ENCODE measurements around the gene OVOL2. TPM values are rescaled to one million over a fixed set of nuclear protein-coding genes. Genes with fewer than 3 reads are reported as not detected.

OVOL2 gene
- polyA plus RNA-seq, 1 of the 3 experiments (the other 2 are of a cell fraction): not detected

GRCh38 chr20:18093388-18093787 lies 35.7 kb upstream of the OVOL2 start (continued):
- TF ChIP-seq REST (IDR thresholded peaks at IDR 0.05; ENCODE audit: low read depth, low read length) (no peak), GABPA (IDR thresholded peaks at IDR 0.05; ENCODE audit: low read depth) (no peak), MEF2A (IDR thresholded peaks at IDR 0.05; ENCODE audit: borderline replicate concordance, low read depth) (no peak), MXI1 (IDR thresholded peaks at IDR 0.05; ENCODE audit: low read depth, low read length) (no peak)
- TF ChIP-seq, protein P1, sequence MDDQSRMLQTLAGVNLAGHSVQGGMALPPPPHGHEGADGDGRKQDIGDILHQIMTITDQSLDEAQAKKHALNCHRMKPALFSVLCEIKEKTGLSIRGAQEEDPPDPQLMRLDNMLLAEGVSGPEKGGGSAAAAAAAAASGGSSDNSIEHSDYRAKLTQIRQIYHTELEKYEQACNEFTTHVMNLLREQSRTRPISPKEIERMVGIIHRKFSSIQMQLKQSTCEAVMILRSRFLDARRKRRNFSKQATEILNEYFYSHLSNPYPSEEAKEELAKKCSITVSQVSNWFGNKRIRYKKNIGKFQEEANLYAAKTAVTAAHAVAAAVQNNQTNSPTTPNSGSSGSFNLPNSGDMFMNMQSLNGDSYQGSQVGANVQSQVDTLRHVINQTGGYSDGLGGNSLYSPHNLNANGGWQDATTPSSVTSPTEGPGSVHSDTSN (IDR thresholded peaks at IDR 0.05): no peak

- no peaks in the 10 kb centered on the region for H3K79me2 ChIP-seq (ENCODE audit: insufficient read depth)
- no peak overlapping the region for H3K4me2 ChIP-seq
- no peaks in the 10 kb centered on the region for H4K20me1 ChIP-seq (ENCODE audit: insufficient read depth)
- TF ChIP-seq NRF1 (IDR thresholded peaks at IDR 0.05; ENCODE audit: low read depth, low read length) (no peak), RXRA (IDR thresholded peaks at IDR 0.05; ENCODE audit: borderline replicate concordance, low read depth) (no peak), GATA2 (CRISPR knock-in tag; IDR thresholded peaks at IDR 0.05) (no peak), RAD21 (IDR thresholded peaks at IDR 0.05; ENCODE audit: low read length) (no peak)
- TF ChIP-seq, protein P2, sequence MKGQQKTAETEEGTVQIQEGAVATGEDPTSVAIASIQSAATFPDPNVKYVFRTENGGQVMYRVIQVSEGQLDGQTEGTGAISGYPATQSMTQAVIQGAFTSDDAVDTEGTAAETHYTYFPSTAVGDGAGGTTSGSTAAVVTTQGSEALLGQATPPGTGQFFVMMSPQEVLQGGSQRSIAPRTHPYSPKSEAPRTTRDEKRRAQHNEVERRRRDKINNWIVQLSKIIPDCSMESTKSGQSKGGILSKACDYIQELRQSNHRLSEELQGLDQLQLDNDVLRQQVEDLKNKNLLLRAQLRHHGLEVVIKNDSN (IDR thresholded peaks at IDR 0.05; ENCODE audit: borderline replicate concordance, low read depth): peak; percentile 23; the same call in 1 of the 2 replicates
- H3K36me3 ChIP-seq (replicated peaks in 1 of 2; ENCODE audit: control insufficient read depth in 1 of 2, insufficient read depth in 2 of 2, low read length in 1 of 2): no peaks in the 10 kb centered on the region
- no peaks in the 10 kb centered on the region for H3F3A ChIP-seq (replicated peaks; ENCODE audit: insufficient read depth)
- peak; percentile 19 for DNase-seq
- H3K27me3 ChIP-seq (ENCODE audit: insufficient read depth): peaks cover 27% of the 10 kb centered on the region; the same call in 1 of the 2 replicates
- no peaks in the 10 kb centered on the region for H3K9me2 ChIP-seq
- no peak overlapping the region for H3K9ac ChIP-seq
- H3K27ac ChIP-seq (ENCODE audit: low read depth in 2 of 2, low read length in 1 of 2): no peak overlapping the region
- POLR2A ChIA-PET: no interaction called here
- no peak overlapping the region for H2AFZ ChIP-seq (ENCODE audit: low read depth)
- H3K9me3 ChIP-seq: no peaks in the 10 kb centered on the region
- no peak overlapping the region for H3K4me3 ChIP-seq (ENCODE audit: low read depth in 2 of 2, low read length in 1 of 2)
- 26% methylated on average over 4 of the region's 8 CpGs for WGBS (ENCODE audit: low lambda C conversion rate)
- no peaks in the 10 kb centered on the region for H3K4me1 ChIP-seq (ENCODE audit: control insufficient read depth in 1 of 2, insufficient read depth in 2 of 2, low read depth in 1 of 2, low read length in 1 of 2)
- CTCF ChIA-PET: no interaction called here
Observed at GRCh38 chr20:18092890-18093289, 35.2 kb upstream of the OVOL2 start.

DNA sequence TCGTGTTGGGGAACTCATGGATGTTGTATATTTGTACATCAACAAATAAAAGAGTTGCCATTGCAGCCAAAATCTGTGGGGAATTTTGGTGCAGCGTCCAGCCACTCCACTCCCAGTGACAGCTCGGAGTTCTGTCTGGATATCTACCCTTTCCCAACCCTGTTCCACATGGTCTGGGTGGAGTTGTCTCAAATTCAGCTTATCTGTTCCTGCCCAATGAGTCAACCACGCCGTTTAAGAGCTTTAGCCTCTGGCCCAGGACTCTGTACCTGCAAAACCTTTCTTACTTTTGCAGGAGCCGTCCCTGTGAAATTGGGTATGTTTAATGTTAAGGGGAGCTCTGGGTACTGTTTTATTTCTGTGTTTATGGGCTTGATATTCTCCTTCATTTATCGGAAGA lies 33.9 kb upstream of the OVOL2 start:
- Histone ChIP-seq H3K27ac (ENCODE audit: low read depth in 2 of 2, low read length in 1 of 2) (no peak overlapping the region), H3K27me3 (ENCODE audit: insufficient read depth) (peaks cover 33% of the 10 kb centered on the region; the same call in 1 of the 2 replicates), H3K9me3 (no peaks in the 10 kb centered on the region), H3F3A (replicated peaks; ENCODE audit: insufficient read depth) (no peaks in the 10 kb centered on the region), H3K4me1 (ENCODE audit: control insufficient read depth in 1 of 2, insufficient read depth in 2 of 2, low read depth in 1 of 2, low read length in 1 of 2) (no peaks in the 10 kb centered on the region), H2AFZ (ENCODE audit: low read depth) (no peak overlapping the region), H3K9ac (no peak overlapping the region), H3K4me3 (ENCODE audit: low read depth in 2 of 2, low read length in 1 of 2) (no peak overlapping the region), H3K36me3 (replicated peaks in 1 of 2; ENCODE audit: control insufficient read depth in 1 of 2, insufficient read depth in 2 of 2, low read length in 1 of 2) (no peaks in the 10 kb centered on the region), H4K20me1 (ENCODE audit: insufficient read depth) (no peaks in the 10 kb centered on the region), H3K79me2 (ENCODE audit: insufficient read depth) (no peaks in the 10 kb centered on the region), H3K4me2 (no peak overlapping the region), H3K9me2 (no peaks in the 10 kb centered on the region)
- WGBS (ENCODE audit: low lambda C conversion rate): 19% methylated on average over 7 of the region's 7 CpGs
- CTCF ChIA-PET: interaction anchor here (0.7 kb wide), 1 partner anchor 17 kb away, joined by 3 read pairs; no protein-coding TSS in a partner anchor
- TF ChIP-seq FOXJ3 (CRISPR knock-in tag; IDR thresholded peaks at IDR 0.05) (no peak), GATA2 (CRISPR knock-in tag; IDR thresholded peaks at IDR 0.05) (no peak), ELF1 (IDR thresholded peaks at IDR 0.05) (no peak), FOXM1 (IDR thresholded peaks at IDR 0.05; ENCODE audit: low read depth) (no peak), RAD21 (IDR thresholded peaks at IDR 0.05; ENCODE audit: low read length) (no peak)
- POLR2A ChIA-PET: no interaction called here
- DNase-seq: no peak
